K562 (cell line): ENCODE measurements around the gene SCNN1B. TPM values are rescaled to one million over a fixed set of nuclear protein-coding genes. Genes with fewer than 3 reads are reported as not detected.

Source experiments
- ATAC-seq: fragments of 200-7000 bp; cut with Tn5 transposase; 3 replicates; pipeline ENCODE4 v1.9.1; 2020; ENCODE audit warnings: moderate library complexity
- BruUV-seq: library from RNA; stranded (reverse); fragments of 400-500 nt; replicated peaks from 2 replicates; lab custom pipeline; 2021; lab: Mats Ljungman, UMichigan
- CTCF ChIA-PET: fragments of 300-600 bp; formaldehyde crosslinking; extraction: SDS; loops from one replicate; lab custom pipeline; 2021; ENCODE audit warnings: low intra/inter-chr PET ratio; lab: Yijun Ruan, JAX
- POLR2A ChIA-PET: fragments of 300-600, 350-650 bp; sonication (Branson Sonifier 250); formaldehyde crosslinking; extraction: SDS; loops from one replicate; lab custom pipeline; 2021; ENCODE audit warnings: antibody characterized with exemption, inconsistent platforms; lab: Yijun Ruan, JAX
- DNase-seq, 4 experiments: peaks; one replicate each; pipeline versions ENCODE4 v3.0.0 to v3.0.0-alpha.2; 2011 to 2018; ENCODE audit warnings: low spot score in 3 of 4, mixed read lengths in 3 of 4; ENCODE audit errors: extremely low read depth in 1 of 4
- FAIRE-seq: peaks from 2 replicates; lab custom pipeline; 2011; peaks lifted over from hg19 to GRCh38; lab: Jason Lieb, UNC
- H2AFZ ChIP-seq: 2 replicates; pipeline ENCODE4 v1.6.0; 2011; ENCODE audit warnings: low read depth, low read length, control low read depth, inconsistent platforms
- H3K27ac ChIP-seq: fragments of 200-600 bp; 3 replicates; pipeline ENCODE4 v1.8.0; 2011; ENCODE audit warnings: low read depth, mild to moderate bottlenecking, control low read depth, inconsistent platforms, low read length, moderate library complexity, mixed read lengths; ENCODE audit errors: extremely low read depth
- H3K27me3 ChIP-seq, 2 experiments: fragments of 300-600 bp in 1 of 2; 2 replicates in 1 of 2; 3 replicates in 1 of 2; pipeline versions ENCODE4 v1.6.0 to v1.8.0; 2011; ENCODE audit warnings: inconsistent platforms in 2 of 2, low read length in 2 of 2, mild to moderate bottlenecking in 1 of 2, mixed read lengths in 1 of 2, moderate library complexity in 1 of 2; ENCODE audit not compliant: control insufficient read depth in 2 of 2, insufficient read depth in 2 of 2
- H3K36me3 ChIP-seq: fragments of 300-600 bp; 3 replicates; pipeline ENCODE4 v1.8.0; 2011; ENCODE audit warnings: mild to moderate bottlenecking, low read length, inconsistent platforms; ENCODE audit not compliant: control insufficient read depth, insufficient read depth
- H3K4me1 ChIP-seq, 2 experiments: fragments of 200-600 bp in 1 of 2; replicated peaks in 1 of 2; 2 replicates in 1 of 2; 3 replicates in 1 of 2; pipeline versions ENCODE4 v1.5.1 to v1.8.0; 2011; ENCODE audit warnings: inconsistent platforms in 2 of 2, low read length in 2 of 2, mild to moderate bottlenecking in 1 of 2, mixed read lengths in 1 of 2, moderate library complexity in 1 of 2; ENCODE audit not compliant: control insufficient read depth in 2 of 2, insufficient read depth in 2 of 2
- H3K4me2 ChIP-seq: 2 replicates; pipeline ENCODE4 v1.6.1; 2011; ENCODE audit warnings: low read length, control low read depth, inconsistent platforms, mixed read lengths; ENCODE audit not compliant: insufficient read depth
- H3K4me3 ChIP-seq: fragments of 200-600 bp; sonication (generic), shearing (Covaris generic); 2 replicates; pipeline ENCODE4 v1.5.1; 2016; ENCODE audit warnings: control low read depth, inconsistent platforms
- H3K79me2 ChIP-seq: fragments of 200-600 bp; 3 replicates; pipeline ENCODE4 v1.8.0; 2011; ENCODE audit warnings: low read length, inconsistent platforms; ENCODE audit not compliant: control insufficient read depth, insufficient read depth
- H3K9ac ChIP-seq, 2 experiments: 2 replicates each; pipeline versions ENCODE4 v1.6.0 to v1.6.1; 2011; ENCODE audit warnings: low read depth in 2 of 2, low read length in 2 of 2, control low read depth in 1 of 2, inconsistent platforms in 1 of 2, mild to moderate bottlenecking in 1 of 2, mixed read lengths in 1 of 2; ENCODE audit not compliant: insufficient read depth in 1 of 2
- H3K9me1 ChIP-seq: one replicate; pipeline ENCODE4 v1.6.0; 2011; ENCODE audit warnings: inconsistent platforms, mild to moderate bottlenecking, low read length, moderate library complexity; ENCODE audit not compliant: control insufficient read depth, insufficient read depth
- H3K9me3 ChIP-seq: replicated peaks from 2 replicates; pipeline ENCODE4 v1.5.1; 2011; ENCODE audit warnings: low read depth, low read length, inconsistent platforms; ENCODE audit not compliant: control insufficient read depth, insufficient read depth
- H4K20me1 ChIP-seq: replicated peaks from 2 replicates; pipeline ENCODE4 v1.6.1; 2011; ENCODE audit warnings: low read length, inconsistent platforms, mixed read lengths; ENCODE audit not compliant: control insufficient read depth, insufficient read depth
- CREB1 ChIP-seq, 2 experiments: sonication (generic) in 1 of 2; formaldehyde crosslinking in 1 of 2; IDR thresholded peaks; 2 replicates each; pipeline versions ENCODE4 v1.6.1 to v1.8.0; 2012 to 2022; ENCODE audit warnings: inconsistent platforms in 1 of 2, mild to moderate bottlenecking in 1 of 2, missing genetic modification reagents in 1 of 2, moderate library complexity in 1 of 2
- ILF3 ChIP-seq: fragments of 450-650 bp; IDR thresholded peaks from 2 replicates; pipeline ENCODE4 v1.6.1; 2018; ENCODE audit warnings: antibody characterized with exemption, mild to moderate bottlenecking, moderate library complexity, borderline replicate concordance
- PML ChIP-seq: IDR thresholded peaks from 2 replicates; pipeline ENCODE4 v1.6.1; 2012; ENCODE audit warnings: low read length, inconsistent platforms
- TBP ChIP-seq: optimal IDR thresholded peaks from 2 replicates; pipeline ENCODE3; 2011; ENCODE audit warnings: low read depth, low read length, improper control_type of control experiment
- WGBS: fragments of 100-300 bp; shearing (Covaris generic); methylation state at CpG from one replicate; pipeline ENCODE4 v1.1.6; 2016; ENCODE audit warnings: low coverage, mixed read lengths; ENCODE audit not compliant: insufficient coverage; ENCODE audit errors: missing lambda C conversion rate; 5-methylcytosine and 5-hydroxymethylcytosine counted together
- in situ Hi-C: fragments of 300-500 bp; cut with MboI; formaldehyde crosslinking; loops from 4 replicates; pipeline ENCODE4 v1.15.0; 2018; ENCODE audit warnings: inconsistent platforms, mixed read lengths
- intact Hi-C: fragments of 100-400 bp; cut with micrococcal nuclease; formaldehyde crosslinking; loops from 2 replicates; pipeline ENCODE4 v1.14.2; 2022
- polyA plus RNA-seq, 8 experiments: library from polyadenylated mRNA; depleted of rRNA in 4 of 8; stranded (reverse) in 5 of 8; unstranded in 3 of 8; fragments of >200 nt; fragmentation: Nextera tagmentation in 2 of 8; fragmentation: Illumina TruSeq in 1 of 8; extraction: Ambion mirVana in 2 of 8; extraction: Trizol in 1 of 8; gene quantifications; 2 replicates each; pipeline versions ENCODE4 v1.2.1 to v1.2.3, GENCODE V29; 2011 to 2014; ENCODE audit warnings: inconsistent platforms in 1 of 8, missing spikeins in 1 of 8
- total RNA-seq, 7 experiments: library from RNA; depleted of rRNA in 6 of 7; stranded (reverse); fragments of >200 nt in 6 of 7; fragmentation: Illumina TruSeq in 2 of 7; extraction: Trizol in 2 of 7; gene quantifications; 2 replicates each; pipeline versions ENCODE4 v1.2.1 to v1.2.3, GENCODE V29; 2011 to 2021; ENCODE audit warnings: low replicate concordance in 1 of 7

Gene SCNN1B
- total and polyA plus RNA-seq, 9 of the 15 experiments (the other 6 are each of a cell fraction or from before 2014, with no cell fraction given): not detected

DNA sequence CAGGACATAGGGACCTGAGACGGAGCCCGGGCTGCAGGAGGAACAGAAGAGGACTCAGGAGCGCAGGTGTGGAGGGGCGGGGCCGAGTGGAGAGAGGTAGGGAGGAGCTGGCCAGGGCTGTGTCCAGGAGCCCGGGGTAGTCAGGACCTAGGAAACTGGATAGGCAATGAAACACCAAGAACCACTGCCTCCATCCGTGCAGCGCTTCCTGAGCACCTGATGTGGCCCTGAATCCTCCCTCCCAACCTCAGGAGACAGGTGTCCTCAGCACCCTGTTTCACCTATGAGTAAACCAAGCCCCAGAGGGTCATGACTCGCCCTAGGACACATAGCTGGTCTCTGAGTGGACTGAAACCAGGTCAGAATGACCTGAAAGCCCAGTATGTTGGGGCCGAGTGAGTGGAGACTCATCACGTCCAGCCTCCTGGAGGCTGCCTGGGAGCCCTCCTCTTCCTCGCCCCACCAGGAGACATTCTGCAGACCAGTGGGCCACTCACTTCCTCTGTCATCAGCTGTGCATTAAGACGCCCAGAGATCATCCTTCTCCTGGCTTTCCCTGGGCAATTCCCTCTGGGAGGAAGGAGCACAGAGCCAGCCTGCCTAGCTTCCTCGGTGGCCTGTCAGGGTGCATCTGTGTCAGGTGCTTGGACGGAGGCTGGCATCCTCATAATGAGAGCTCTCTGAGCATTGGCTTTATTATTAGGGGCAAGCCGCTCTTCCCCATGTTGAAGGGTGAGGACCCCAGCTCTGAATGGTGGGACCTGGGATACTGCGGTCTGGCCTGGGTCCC lies 72.8 kb downstream of the SCNN1B start:
- H3K27ac ChIP-seq: no peak overlapping the region
- intact Hi-C loops: no loop called here
- ChIA-PET CTCF (no interaction called here), POLR2A (interaction anchor here (0.6 to 0.9 kb wide), 2 partner anchors 109 to 135 kb away, joined by 3 to 7 read pairs; no protein-coding TSS in a partner anchor)
- no peak overlapping the region for H3K4me3 ChIP-seq
- BruUV-seq: no TSS peak
- no peaks in the 10 kb centered on the region; a peak in 1 of 5 replicates for H3K4me1 ChIP-seq
- peaks cover 3 to 58% of the 10 kb centered on the region in 2 experiments; a peak in 3 of 5 replicates for H3K27me3 ChIP-seq
- H4K20me1 ChIP-seq: peaks cover 9% of the 10 kb centered on the region; the same call in 1 of the 2 replicates
- no peak overlapping the region for H3K9ac ChIP-seq
- FAIRE-seq: no peak
- WGBS: 2% methylated on average over 17 of the region's 17 CpGs
- peak; percentile 16; the same call in 1 of the 3 replicates for ATAC-seq
- no peaks in the 10 kb centered on the region for H3K36me3 ChIP-seq
- H3K9me1 ChIP-seq: no peaks in the 10 kb centered on the region
- in situ Hi-C loops: no loop called here
- DNase-seq: no peak
- no peak overlapping the region for H2AFZ ChIP-seq
- H3K4me2 ChIP-seq: no peak overlapping the region
- TF ChIP-seq ILF3 (no peak), CREB1 (IDR thresholded peaks at IDR 0.05) (no peak), CREB1 (CRISPR knock-in tag; IDR thresholded peaks at IDR 0.05) (no peak), TBP (no peak), PML (no peak)
- no peaks in the 10 kb centered on the region for H3K79me2 ChIP-seq
- no peaks in the 10 kb centered on the region for H3K9me3 ChIP-seq
